Measurements from ENCODE around the gene NUMBL.

DNA sequence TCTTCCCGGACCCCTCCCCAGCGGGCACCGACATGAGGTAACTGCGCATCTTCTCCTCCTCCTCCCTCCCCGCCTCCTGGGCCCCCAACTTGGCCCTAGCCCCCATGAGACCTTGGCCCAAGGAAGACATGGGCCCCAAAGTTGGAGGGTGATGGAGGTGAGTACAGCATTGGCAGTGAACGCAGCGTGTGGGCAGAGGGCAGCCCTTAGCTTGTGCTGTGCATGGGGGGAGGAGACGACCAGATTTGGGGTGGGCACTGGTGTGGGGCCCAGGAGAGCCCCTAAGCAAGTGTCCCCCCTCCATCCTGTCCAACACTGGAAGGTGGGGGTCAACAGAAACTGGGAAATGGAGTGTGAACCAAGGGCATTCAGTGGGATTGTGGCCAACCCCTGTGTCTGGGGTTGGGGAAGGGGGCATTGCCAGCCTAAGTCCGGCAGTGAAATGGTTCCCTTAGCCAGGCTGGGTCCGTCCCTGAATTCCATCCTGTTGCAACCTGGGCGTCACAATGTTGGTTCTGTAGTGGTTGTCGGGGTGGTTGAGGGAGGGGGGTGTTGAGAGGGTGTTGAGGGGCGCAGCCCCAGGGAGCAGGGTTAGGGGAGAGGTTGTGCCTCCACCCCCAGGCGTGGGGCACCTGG is 23.5 kb downstream of the NUMBL start:
- TF ChIP-seq SUZ12 (IDR thresholded peaks at IDR 0.05; ENCODE audit: extremely low read depth, insufficient read depth, insufficient read length) (no peak), ZNF274 (IDR thresholded peaks at IDR 0.05; ENCODE audit: low read depth, low read length) (no peak), YY1 (IDR thresholded peaks at IDR 0.05; ENCODE audit: insufficient read depth, insufficient read length) (no peak)

All from NT2/D1 (cell line).